Caco-2 (cell line): ENCODE measurements around the gene PTPN23. TPM values are rescaled to one million over a fixed set of nuclear protein-coding genes. Genes with fewer than 3 reads are reported as not detected.

Source experiments
- BruUV-seq: library from RNA; stranded (reverse); fragments of 400-500 nt; replicated peaks from 2 replicates; lab custom pipeline; 2021; lab: Mats Ljungman, UMichigan
- CTCF ChIA-PET: fragments of 300-600 bp; sonication (Branson Sonifier 250); formaldehyde crosslinking; loops from one replicate; lab custom pipeline; 2022; ENCODE audit warnings: antibody characterized with exemption; lab: Charles Lee
- POLR2A ChIA-PET: fragments of 300-600 bp; sonication (Branson Sonifier 250); formaldehyde crosslinking; loops from one replicate; lab custom pipeline; 2022; ENCODE audit warnings: antibody characterized with exemption; lab: Charles Lee
- DNase-seq, 2 experiments: peaks; one replicate each; pipeline versions ENCODE4 v3.0.0 to v3.0.0-alpha.2; 2020 to 2022
- H3K27me3 ChIP-seq: replicated peaks from 2 replicates; pipeline ENCODE4 v1.6.0; 2011; ENCODE audit warnings: low read length; ENCODE audit not compliant: control insufficient read depth, insufficient read depth
- H3K36me3 ChIP-seq: 2 replicates; pipeline ENCODE4 v1.5.1; 2011; ENCODE audit warnings: low read length; ENCODE audit not compliant: control insufficient read depth, insufficient read depth
- H3K4me1 ChIP-seq: fragments of 250-450 bp; sonication (Bioruptor Pico); 2 replicates; pipeline ENCODE4 v1.5.1; 2020; ENCODE audit warnings: mild to moderate bottlenecking
- H3K4me3 ChIP-seq: 2 replicates; pipeline ENCODE4 v1.5.1; 2011; ENCODE audit warnings: low read depth, mild to moderate bottlenecking, control low read depth, low read length
- H3K9me3 ChIP-seq: fragments of 250-450 bp; sonication (Bioruptor Pico); 2 replicates; pipeline ENCODE4 v1.5.1; 2020; ENCODE audit warnings: mild to moderate bottlenecking, moderate library complexity
- H3K27ac Mint-ChIP-seq: one replicate; pipeline ENCODE4 v1.8.0; 2022; ENCODE audit warnings: mixed read lengths; ENCODE audit not compliant: unreplicated experiment
- H3K27me3 Mint-ChIP-seq: one replicate; pipeline ENCODE4 v1.8.0; 2022; ENCODE audit warnings: mixed read lengths; ENCODE audit not compliant: insufficient read depth, unreplicated experiment
- H3K36me3 Mint-ChIP-seq: one replicate; pipeline ENCODE4 v1.8.0; 2022; ENCODE audit warnings: mild to moderate bottlenecking, mixed read lengths; ENCODE audit not compliant: insufficient read depth, unreplicated experiment
- H3K4me1 Mint-ChIP-seq: one replicate; pipeline ENCODE4 v1.8.0; 2022; ENCODE audit warnings: low read depth, mixed read lengths; ENCODE audit not compliant: unreplicated experiment
- H3K4me3 Mint-ChIP-seq: one replicate; pipeline ENCODE4 v1.8.0; 2022; ENCODE audit warnings: mild to moderate bottlenecking, moderate library complexity, mixed read lengths; ENCODE audit not compliant: unreplicated experiment
- H3K9me3 Mint-ChIP-seq: one replicate; pipeline ENCODE4 v1.8.0; 2022; ENCODE audit warnings: mixed read lengths; ENCODE audit not compliant: unreplicated experiment
- intact Hi-C: fragments of 100-400 bp; cut with micrococcal nuclease; formaldehyde crosslinking; loops from one replicate; pipeline ENCODE4 v1.10.0; 2022; ENCODE audit not compliant: unreplicated experiment
- total RNA-seq: library from RNA; stranded (reverse); gene quantifications from 2 replicates; pipeline ENCODE4 v1.2.3, GENCODE V29; 2022
- TF ChIP-seq, protein P1 (sequence below), 2 experiments: fragments of 200-600 bp in 1 of 2; IDR thresholded peaks; 1 replicate in 1 of 2; 2 replicates in 1 of 2; pipeline versions ENCODE4 v1.5.1 to v1.8.0; 2011 to 2022; ENCODE audit warnings: antibody characterized with exemption in 1 of 2, control low read depth in 1 of 2, inconsistent platforms in 1 of 2, low read depth in 1 of 2, low read length in 1 of 2, mild to moderate bottlenecking in 1 of 2, moderate library complexity in 1 of 2; ENCODE audit not compliant: insufficient read depth in 1 of 2, severe bottlenecking in 1 of 2, unreplicated experiment in 1 of 2

The PTPN23 gene
- total RNA-seq, 1 experiment from 2014 or later = 49.6 TPM

- DNase-seq = peak; percentile 62 to 80
- Mint-ChIP-seq H3K9me3 (no peaks in the 10 kb centered on the region), H3K27me3 (no peaks in the 10 kb centered on the region), H3K36me3 (peaks cover 38% of the 10 kb centered on the region), H3K27ac (peak overlapping the region; percentile 70), H3K4me1 (peaks cover 32% of the 10 kb centered on the region), H3K4me3 (peak overlapping the region; percentile 55)
- intact Hi-C loops = loop anchor here (1.0 to 2.0 kb wide), 3 partner anchors 8 to 71 kb away; partner anchors contain the start of genes ELP6 and SCAP
- Histone ChIP-seq H3K4me3 (no peak overlapping the region), H3K36me3 (peaks cover 2% of the 10 kb centered on the region), H3K9me3 (no peaks in the 10 kb centered on the region), H3K27me3 (no peaks in the 10 kb centered on the region; the same call in 1 of the 2 replicates), H3K4me1 (peaks cover 37% of the 10 kb centered on the region)
- POLR2A ChIA-PET = interaction anchor here (0.7 kb wide), 1 partner anchor 47 kb away, joined by 13 read pairs; no protein-coding TSS in a partner anchor
- TF ChIP-seq, protein P1, sequence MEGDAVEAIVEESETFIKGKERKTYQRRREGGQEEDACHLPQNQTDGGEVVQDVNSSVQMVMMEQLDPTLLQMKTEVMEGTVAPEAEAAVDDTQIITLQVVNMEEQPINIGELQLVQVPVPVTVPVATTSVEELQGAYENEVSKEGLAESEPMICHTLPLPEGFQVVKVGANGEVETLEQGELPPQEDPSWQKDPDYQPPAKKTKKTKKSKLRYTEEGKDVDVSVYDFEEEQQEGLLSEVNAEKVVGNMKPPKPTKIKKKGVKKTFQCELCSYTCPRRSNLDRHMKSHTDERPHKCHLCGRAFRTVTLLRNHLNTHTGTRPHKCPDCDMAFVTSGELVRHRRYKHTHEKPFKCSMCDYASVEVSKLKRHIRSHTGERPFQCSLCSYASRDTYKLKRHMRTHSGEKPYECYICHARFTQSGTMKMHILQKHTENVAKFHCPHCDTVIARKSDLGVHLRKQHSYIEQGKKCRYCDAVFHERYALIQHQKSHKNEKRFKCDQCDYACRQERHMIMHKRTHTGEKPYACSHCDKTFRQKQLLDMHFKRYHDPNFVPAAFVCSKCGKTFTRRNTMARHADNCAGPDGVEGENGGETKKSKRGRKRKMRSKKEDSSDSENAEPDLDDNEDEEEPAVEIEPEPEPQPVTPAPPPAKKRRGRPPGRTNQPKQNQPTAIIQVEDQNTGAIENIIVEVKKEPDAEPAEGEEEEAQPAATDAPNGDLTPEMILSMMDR (IDR thresholded peaks at IDR 0.05; ENCODE audit: insufficient read depth in 1 of 2, low read depth in 1 of 2, low read length in 1 of 2, severe bottlenecking in 1 of 2, unreplicated experiment in 1 of 2) = no peak
- TSS peak; percentile 83 for BruUV-seq
- CTCF ChIA-PET = interaction anchor here (0.6 to 1.3 kb wide), 5 partner anchors 20 to 994 kb away, joined by 3 to 5 read pairs (median 4); no protein-coding TSS in a partner anchor
These were observed 61.2 kb downstream of the PTPN23 start for GRCh38 chr3:47441796-47442551.

GRCh38 chr3:47443611-47443995 lies 62.8 kb downstream of the PTPN23 start:
- H3K4me3 ChIP-seq = 0 out of 2 replicates have a peak overlapping the region, but pooled peaks have one; percentile 5
- CTCF ChIA-PET = interaction anchor here (1.2 to 1.6 kb wide), 3 partner anchors 23 to 33 kb away, joined by 4 to 5 read pairs (median 5); no protein-coding TSS in a partner anchor
- no peaks in the 10 kb centered on the region for H3K9me3 ChIP-seq
- Mint-ChIP-seq H3K27ac (peak overlapping the region; percentile 70), H3K4me3 (peak overlapping the region; percentile 55), H3K36me3 (peaks cover 45% of the 10 kb centered on the region), H3K4me1 (peaks cover 32% of the 10 kb centered on the region), H3K9me3 (peaks cover 7% of the 10 kb centered on the region), H3K27me3 (no peaks in the 10 kb centered on the region)
- peaks cover 2% of the 10 kb centered on the region for H3K36me3 ChIP-seq
- no TSS peak for BruUV-seq
- POLR2A ChIA-PET = interaction anchor here (0.6 to 0.8 kb wide), 2 partner anchors 63 to 345 kb away, joined by 3 read pairs; partner anchors contain the start of gene PTPN23
- DNase-seq = peak; percentile 72 to 79
- TF ChIP-seq, protein P1 (IDR thresholded peaks at IDR 0.05; ENCODE audit: insufficient read depth in 1 of 2, low read depth in 1 of 2, low read length in 1 of 2, severe bottlenecking in 1 of 2, unreplicated experiment in 1 of 2) = no peak
- H3K27me3 ChIP-seq = no peaks in the 10 kb centered on the region; the same call in 1 of the 2 replicates
- intact Hi-C loops = loop anchor here (1.0 to 2.0 kb wide), 2 partner anchors 22 to 69 kb away; partner anchors contain the start of gene ELP6
- peaks cover 37% of the 10 kb centered on the region for H3K4me1 ChIP-seq

DNA sequence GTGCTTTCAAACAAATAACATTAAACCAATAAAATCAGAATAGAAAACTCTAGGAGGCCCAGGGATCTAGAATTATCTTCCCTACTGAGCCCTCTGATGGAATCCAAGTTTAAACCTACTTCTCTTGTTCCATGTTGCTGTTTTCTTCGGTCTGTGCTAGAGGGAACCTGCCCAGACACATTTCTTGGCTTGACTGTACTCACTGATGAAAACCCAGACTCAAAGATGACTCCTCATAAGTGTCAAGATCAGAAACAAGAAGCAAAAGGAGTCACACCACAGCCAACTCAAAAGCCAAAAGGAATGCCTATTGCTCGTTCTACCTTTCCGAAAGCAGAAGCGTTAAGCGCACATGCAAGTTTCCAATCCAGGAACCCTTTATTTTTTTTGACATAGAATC lies 63.3 kb downstream of the PTPN23 start:
- Histone ChIP-seq H3K27me3 (no peaks in the 10 kb centered on the region; the same call in 1 of the 2 replicates), H3K9me3 (no peaks in the 10 kb centered on the region), H3K36me3 (peaks cover 2% of the 10 kb centered on the region), H3K4me3 (no peak overlapping the region), H3K4me1 (peaks cover 37% of the 10 kb centered on the region)
- DNase-seq = no peak
- H3K9me3 Mint-ChIP-seq = peaks cover 11% of the 10 kb centered on the region
- peaks cover 45% of the 10 kb centered on the region for H3K36me3 Mint-ChIP-seq
- peak overlapping the region; percentile 70 for H3K27ac Mint-ChIP-seq
- TF ChIP-seq, protein P1 (IDR thresholded peaks at IDR 0.05; ENCODE audit: insufficient read depth in 1 of 2, low read depth in 1 of 2, low read length in 1 of 2, severe bottlenecking in 1 of 2, unreplicated experiment in 1 of 2) = no peak
- POLR2A ChIA-PET = interaction anchor here (0.6 kb wide), 1 partner anchor 344 kb away, joined by 3 read pairs; no protein-coding TSS in a partner anchor
- CTCF ChIA-PET = interaction anchor here (1.6 kb wide), 2 partner anchors 23 to 32 kb away, joined by 4 to 5 read pairs; no protein-coding TSS in a partner anchor
- peak overlapping the region; percentile 55 for H3K4me3 Mint-ChIP-seq
- no peaks in the 10 kb centered on the region for H3K27me3 Mint-ChIP-seq
- no TSS peak for BruUV-seq
- intact Hi-C loops = no loop called here
- peaks cover 32% of the 10 kb centered on the region for H3K4me1 Mint-ChIP-seq
